Measurements from ENCODE around the gene IGFBP7. TPM values are rescaled to one million over a fixed set of nuclear protein-coding genes. Genes with fewer than 3 reads are reported as not detected.
A peak's percentile ranks its signal among the peaks of the same experiment; 100 is the strongest.

IGFBP7 gene
- total RNA-seq, 1 donor from 2014 or later = 172 TPM

DNA sequence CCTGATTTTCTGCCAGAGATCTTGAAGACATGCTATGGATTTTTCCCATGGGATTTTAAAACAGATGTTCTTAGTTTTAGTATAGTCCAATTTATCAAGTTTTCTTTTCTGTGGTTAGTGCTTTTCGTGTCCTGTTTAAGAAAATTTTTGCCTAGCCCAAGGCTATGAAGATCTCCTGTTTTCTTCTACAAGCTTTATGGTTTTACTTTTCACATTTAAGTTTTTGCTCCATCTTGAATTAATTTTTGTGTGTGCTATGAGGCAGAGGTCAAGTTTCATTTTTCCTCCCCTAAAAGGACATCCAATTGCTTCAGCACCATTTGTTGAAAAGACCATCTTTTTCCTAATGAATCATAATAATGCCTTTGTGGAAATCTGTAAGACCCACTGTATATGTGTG is 65.9 kb downstream of the IGFBP7 start:
- no peak for DNase-seq (ENCODE audit: low read depth)

DNA sequence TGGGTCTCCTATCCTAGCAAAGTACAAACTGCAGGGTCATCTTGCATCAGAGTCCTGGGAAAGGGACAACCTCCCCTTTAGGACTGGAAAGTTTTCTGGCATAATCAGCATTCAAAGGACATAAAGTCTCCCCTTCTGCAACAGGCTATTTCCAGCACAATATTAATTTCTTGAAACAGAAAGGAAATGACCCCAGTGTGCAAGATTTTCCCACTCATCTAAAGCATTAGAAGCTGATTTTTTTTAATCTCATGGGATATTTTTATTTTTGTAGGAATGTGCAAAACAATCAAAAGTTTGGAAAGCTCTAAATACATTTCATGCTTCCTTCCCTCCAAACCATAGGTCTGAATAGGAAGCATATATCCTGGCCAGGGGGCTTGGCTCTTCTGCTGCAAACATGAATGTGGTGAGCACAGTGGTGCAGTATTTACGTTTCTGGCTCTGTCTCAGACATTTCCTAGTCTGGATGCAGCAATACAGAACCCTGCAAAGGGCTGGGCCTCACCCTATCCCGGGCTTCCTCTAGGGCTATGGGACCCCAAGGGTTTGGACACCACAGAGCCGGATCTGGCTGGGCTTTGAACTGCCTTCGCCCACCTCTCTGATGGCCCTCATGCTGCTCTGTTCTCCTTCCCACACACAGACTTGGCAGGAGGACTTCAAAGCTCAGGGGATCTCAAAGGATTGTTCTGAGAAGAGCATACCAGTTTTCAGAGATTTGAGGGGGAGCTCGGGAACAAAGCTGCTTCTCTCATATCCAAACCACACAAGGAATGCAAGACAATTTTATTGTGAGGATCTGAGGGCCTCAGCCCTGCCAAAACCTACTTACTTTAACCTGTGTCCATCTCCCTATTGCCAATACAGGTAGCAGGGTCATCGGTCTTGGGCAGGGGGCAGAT is 66.6 kb downstream of the IGFBP7 start:
- peak; percentile 76 for DNase-seq (ENCODE audit: low read depth)

- no peak for DNase-seq (ENCODE audit: low read depth)
Measured at GRCh38 chr4:57042711-57043169, 67.4 kb downstream of the IGFBP7 start.

- DNase-seq (ENCODE audit: low read depth) = no peak
Measured at GRCh38 chr4:57041020-57041419, 69.2 kb downstream of the IGFBP7 start.

DNA sequence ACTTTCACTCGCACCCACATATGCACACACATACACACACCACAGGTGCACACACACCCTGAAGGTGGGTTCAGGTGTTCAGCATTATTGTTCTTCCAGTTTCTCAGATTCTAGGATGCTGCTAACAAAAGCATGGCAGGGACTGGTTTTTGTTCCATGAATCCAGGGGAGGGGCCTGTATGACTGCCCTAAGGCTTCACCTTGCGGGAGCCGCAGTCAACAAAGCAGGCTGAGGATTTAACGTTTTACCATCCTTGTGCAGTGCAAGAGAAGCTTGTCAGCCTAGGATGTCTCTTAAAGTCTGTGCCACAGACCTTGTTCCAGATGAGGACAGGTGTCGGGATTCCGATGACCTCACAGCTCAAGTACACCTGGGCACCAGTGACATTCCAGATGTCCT is 69.7 kb downstream of the IGFBP7 start:
- no peak for DNase-seq (ENCODE audit: low read depth)

DNA sequence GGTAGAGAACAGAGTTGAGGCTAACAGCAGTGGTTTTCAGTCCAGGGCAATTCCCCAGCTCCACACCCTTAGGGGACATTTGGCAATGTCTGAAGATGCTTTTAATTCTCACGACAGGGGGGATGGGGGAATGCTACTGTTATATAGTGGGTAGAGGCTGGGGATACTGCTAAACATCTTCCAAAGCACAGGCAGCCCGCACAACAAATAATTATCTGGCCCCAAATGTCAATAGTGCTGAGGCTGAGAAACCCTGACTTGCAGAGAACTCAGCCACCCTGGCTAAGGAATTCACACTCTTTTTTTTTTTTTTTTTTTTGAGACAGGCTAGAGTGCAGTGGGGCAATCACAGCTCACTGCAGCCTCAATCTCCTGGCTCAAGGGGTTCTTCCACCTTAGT is 70.8 kb downstream of the IGFBP7 start:
- no peak for DNase-seq (ENCODE audit: low read depth)

DNA sequence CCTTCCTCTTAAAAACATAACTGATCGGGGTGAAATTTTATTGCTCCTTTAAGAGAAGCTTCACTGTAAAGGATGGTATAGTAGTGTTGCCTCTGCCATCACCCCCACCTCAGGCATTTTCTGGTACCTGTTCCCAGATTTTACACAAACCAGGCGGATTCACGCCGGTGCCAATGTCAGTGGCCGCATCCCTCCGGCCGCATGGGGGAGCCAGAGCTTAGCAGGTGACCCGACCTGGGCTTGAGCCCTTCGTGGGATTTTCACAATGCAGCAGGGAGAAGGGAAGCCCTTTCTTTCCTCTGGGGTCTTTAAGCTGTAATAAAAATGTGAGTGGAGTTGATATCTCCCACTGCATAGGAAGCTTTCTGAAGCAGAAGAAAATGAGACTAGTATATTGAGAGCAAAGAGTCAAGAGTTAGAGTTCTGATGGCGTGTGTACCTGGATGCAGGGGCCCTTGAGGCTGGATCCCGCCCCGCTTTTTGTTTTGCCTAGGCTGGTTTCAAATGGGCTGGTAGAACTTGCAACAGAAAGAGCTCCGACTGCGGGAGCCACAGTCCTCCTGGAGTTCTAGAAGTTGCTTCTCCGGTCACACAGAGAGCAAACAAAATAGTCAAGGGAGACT is 72.1 kb downstream of the IGFBP7 start:
- peak; percentile 51 for DNase-seq (ENCODE audit: low read depth)

GRCh38 chr4:57034520-57034919 is 75.7 kb downstream of the IGFBP7 start:
- DNase-seq (ENCODE audit: low read depth) = no peak

DNA sequence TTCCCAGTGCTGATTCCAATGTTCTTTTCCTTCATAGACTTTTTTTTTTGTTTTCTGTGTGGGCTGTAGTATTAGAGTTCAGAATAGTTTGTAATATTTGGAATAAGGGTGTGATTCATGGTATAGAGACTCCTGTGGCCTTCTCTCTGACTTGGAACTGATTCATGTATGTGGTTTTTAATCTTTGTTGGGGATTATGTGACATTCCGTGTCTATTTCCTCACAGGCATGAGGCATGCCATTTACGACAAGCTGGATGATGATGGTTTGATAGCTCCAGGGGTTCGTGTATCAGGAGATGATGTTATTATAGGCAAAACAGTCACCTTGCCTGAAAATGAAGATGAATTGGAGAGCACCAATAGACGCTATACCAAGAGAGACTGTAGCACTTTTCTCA is 87.1 kb downstream of the IGFBP7 start:
- DNase-seq (ENCODE audit: low read depth) = peak; percentile 56

GRCh38 chr4:57020467-57021101 is 89.6 kb downstream of the IGFBP7 start:
- no peak for DNase-seq (ENCODE audit: low read depth)

DNA sequence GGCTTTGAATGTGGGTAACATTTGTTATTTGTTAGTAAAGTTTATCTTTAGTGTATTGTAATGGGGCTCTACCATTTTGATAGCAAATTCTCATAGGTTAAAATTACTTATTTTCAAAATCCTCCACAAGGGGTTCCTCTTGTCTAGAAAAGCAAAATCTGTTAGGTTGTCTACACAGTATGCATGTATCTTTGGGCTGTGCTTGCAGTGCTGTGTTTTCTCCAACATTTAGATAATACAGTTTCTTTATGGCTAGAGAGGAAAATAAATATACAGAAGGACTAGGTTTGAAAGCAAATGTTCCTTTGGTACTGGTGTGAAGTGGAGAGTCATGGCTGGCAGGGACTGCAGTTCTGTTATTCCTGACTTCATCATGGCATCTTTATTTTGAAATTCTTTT is 91.2 kb downstream of the IGFBP7 start:
- DNase-seq (ENCODE audit: low read depth) = no peak

GRCh38 chr4:57013543-57014120 is 96.6 kb downstream of the IGFBP7 start:
- DNase-seq (ENCODE audit: low read depth) = no peak

GRCh38 chr4:56999751-57000150 is 110.4 kb downstream of the IGFBP7 start:
- DNase-seq (ENCODE audit: low read depth) = no peak

DNA sequence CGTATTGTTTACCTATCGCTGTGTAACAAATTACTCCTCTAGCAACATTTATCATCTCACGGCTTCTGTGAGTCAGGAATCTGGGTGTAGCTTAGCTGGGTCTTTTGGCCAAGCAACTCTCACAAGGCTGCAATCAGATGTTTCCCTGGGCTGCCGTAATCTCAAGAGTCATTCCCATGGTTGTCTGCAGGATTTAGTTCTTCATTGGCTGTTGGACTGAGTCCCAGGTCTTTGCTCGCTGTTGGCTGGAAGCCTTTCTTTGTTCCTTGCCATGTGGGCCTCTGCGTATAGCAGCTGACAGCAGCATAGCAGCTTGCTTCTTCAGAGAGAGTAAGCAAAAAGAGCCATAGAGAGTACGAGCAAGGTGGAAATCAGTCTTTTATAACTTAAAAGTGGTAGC is 114.7 kb downstream of the IGFBP7 start:
- DNase-seq (ENCODE audit: low read depth) = peak; percentile 91

DNA sequence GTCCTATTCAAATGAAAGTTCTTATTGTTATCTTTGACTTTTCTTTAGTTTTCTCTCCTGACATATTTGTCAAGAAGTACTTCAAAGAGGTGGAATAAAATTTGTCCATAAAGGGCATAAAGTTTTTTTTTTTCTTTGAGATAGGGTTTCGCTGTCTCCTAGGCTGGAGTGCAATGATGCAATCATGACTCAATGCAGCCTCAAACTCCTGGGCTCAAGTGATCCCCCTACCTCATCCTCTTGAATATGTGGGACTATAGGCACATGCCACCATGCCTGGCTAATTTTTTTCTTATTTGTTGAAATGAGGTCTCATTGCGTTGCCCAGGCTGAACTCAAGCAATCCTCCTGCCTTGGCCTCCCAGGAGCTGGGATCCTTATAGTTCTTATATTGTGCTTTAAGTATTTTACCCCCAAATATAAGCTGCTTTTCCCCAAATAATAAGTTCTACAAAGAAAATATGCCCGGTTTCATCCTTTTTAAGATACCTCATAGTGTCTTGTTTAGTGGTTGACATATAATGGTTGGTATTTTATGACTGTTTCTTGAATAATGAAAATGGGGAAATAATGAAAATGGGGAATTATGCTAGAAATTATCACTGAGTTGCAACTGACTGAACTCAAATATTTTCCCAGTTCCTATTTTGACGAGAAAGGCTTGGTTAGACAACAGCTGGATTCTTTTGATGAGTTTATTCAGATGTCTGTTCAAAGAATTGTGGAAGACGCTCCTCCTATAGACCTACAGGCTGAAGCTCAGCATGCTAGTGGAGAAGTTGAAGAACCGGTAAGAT is 119.9 kb downstream of the IGFBP7 start:
- DNase-seq (ENCODE audit: low read depth) = no peak

- DNase-seq (ENCODE audit: low read depth) = no peak
Measured at GRCh38 chr4:56986952-56987351, 123.2 kb downstream of the IGFBP7 start.

- no peak for DNase-seq (ENCODE audit: low read depth)
Measured at GRCh38 chr4:56986192-56986591, 124.0 kb downstream of the IGFBP7 start.

- DNase-seq (ENCODE audit: low read depth) = no peak
Measured at GRCh38 chr4:56981795-56982201, 128.4 kb downstream of the IGFBP7 start.
